Esophagus muscularis mucosa (tissue), 4 donors: ENCODE measurements around the gene ST7L.

ENCODE experiments used
- CTCF ChIP-seq, 3 experiments: fragments of 200-600 bp in 2 of 3; fragments of 450-650 bp in 1 of 3; sonication (generic) in 2 of 3; IDR thresholded peaks; one replicate each; pipeline ENCODE4 v1.5.1; 2017 to 2019; ENCODE audit warnings: antibody characterized with exemption in 3 of 3, mild to moderate bottlenecking in 2 of 3, moderate library complexity in 1 of 3
- EP300 ChIP-seq: sonication (generic); formaldehyde crosslinking; IDR thresholded peaks from one replicate; pipeline ENCODE4 v1.6.1; 2017; ENCODE audit warnings: antibody characterized with exemption
- POLR2A ChIP-seq: fragments of 450-650 bp; IDR thresholded peaks from one replicate; pipeline ENCODE4 v1.6.1; 2017; ENCODE audit warnings: antibody characterized with exemption, moderate library complexity, mild to moderate bottlenecking, low read depth
- POLR2AphosphoS5 ChIP-seq, 2 donors: sonication (generic); formaldehyde crosslinking; IDR thresholded peaks; one replicate each; pipeline ENCODE4 v1.6.1; 2017; ENCODE audit warnings: antibody characterized with exemption in 2 of 2

- TF ChIP-seq EP300 = no peak
- TF ChIP-seq CTCF (IDR thresholded peaks at IDR 0.05) = no peak
- no peak for TF ChIP-seq POLR2A
- TF ChIP-seq POLR2AphosphoS5 (IDR thresholded peaks at IDR 0.05) = no peak
Observed at GRCh38 chr1:112634367-112634766, 15.4 kb upstream of the ST7L start.
